ENCODE results near the gene PPM1H.

PPM1H gene

GRCh38 chr12:62878211-62878610 lies 56.7 kb downstream of the PPM1H start:
- Histone ChIP-seq H3K4me1 (ENCODE audit: control insufficient read depth in 2 of 2, insufficient read depth in 2 of 2, low read length in 2 of 2) (no peaks in the 10 kb centered on the region), H3K9ac (ENCODE audit: low read depth in 1 of 2, low read length in 2 of 2) (no peak overlapping the region), H3K27ac (ENCODE audit: low read depth in 2 of 2, low read length in 2 of 2) (no peak overlapping the region), H3K36me3 (ENCODE audit: control insufficient read depth in 2 of 2, insufficient read depth in 2 of 2, low read length in 2 of 2) (no peaks in the 10 kb centered on the region), H3K9me3 (ENCODE audit: control insufficient read depth in 2 of 2, low read length in 2 of 2) (no peaks in the 10 kb centered on the region), H3K27me3 (ENCODE audit: control insufficient read depth in 2 of 2, insufficient read depth in 2 of 2, low read length in 2 of 2) (no peaks in the 10 kb centered on the region), H3K4me3 (ENCODE audit: low read length in 2 of 2) (no peak overlapping the region)

- Histone ChIP-seq H3K4me1 (ENCODE audit: control insufficient read depth in 2 of 2, insufficient read depth in 2 of 2, low read length in 2 of 2) (no peaks in the 10 kb centered on the region), H3K27ac (ENCODE audit: low read depth in 2 of 2, low read length in 2 of 2) (no peak overlapping the region), H3K9ac (ENCODE audit: low read depth in 1 of 2, low read length in 2 of 2) (no peak overlapping the region), H3K36me3 (ENCODE audit: control insufficient read depth in 2 of 2, insufficient read depth in 2 of 2, low read length in 2 of 2) (no peaks in the 10 kb centered on the region), H3K27me3 (ENCODE audit: control insufficient read depth in 2 of 2, insufficient read depth in 2 of 2, low read length in 2 of 2) (no peaks in the 10 kb centered on the region), H3K4me3 (ENCODE audit: low read length in 2 of 2) (no peak overlapping the region), H3K9me3 (ENCODE audit: control insufficient read depth in 2 of 2, low read length in 2 of 2) (no peaks in the 10 kb centered on the region)
Measured at GRCh38 chr12:62876938-62877548, 57.9 kb downstream of the PPM1H start.

DNA sequence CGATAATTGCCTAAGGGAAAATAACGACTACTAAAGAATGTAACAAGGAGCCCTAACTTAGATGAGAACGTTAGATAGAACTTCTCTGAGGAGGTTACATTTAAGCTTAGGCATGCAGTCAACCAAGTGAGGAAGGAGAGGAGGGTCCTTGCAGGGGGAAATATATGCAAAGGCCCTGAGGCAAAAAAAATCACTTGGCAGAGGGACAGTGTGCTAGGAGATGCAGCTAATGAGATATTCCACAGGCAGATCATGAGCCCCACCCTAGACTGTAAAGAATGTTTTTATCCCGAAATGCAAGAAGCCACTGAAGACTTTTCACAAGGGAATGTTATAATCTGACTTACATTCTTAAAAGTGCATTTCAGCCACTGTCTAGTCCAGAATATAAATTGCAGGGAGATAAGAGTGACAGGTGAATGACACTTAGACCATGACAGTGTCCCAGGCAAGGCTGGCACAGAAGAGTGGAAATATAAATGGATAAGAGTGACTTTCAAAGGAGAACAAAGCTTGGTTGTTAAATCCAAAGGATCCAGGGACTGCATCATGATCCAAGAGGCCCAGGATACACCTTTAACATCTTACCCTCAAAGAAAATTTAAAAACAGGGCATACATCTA lies 61.0 kb downstream of the PPM1H start:
- H3K27me3 ChIP-seq (ENCODE audit: control insufficient read depth in 2 of 2, insufficient read depth in 2 of 2, low read length in 2 of 2) = no peaks in the 10 kb centered on the region
- no peak overlapping the region for H3K9ac ChIP-seq (ENCODE audit: low read depth in 1 of 2, low read length in 2 of 2)
- H3K36me3 ChIP-seq (ENCODE audit: control insufficient read depth in 2 of 2, insufficient read depth in 2 of 2, low read length in 2 of 2) = no peaks in the 10 kb centered on the region
- no peaks in the 10 kb centered on the region for H3K4me1 ChIP-seq (ENCODE audit: control insufficient read depth in 2 of 2, insufficient read depth in 2 of 2, low read length in 2 of 2)
- no peaks in the 10 kb centered on the region for H3K9me3 ChIP-seq (ENCODE audit: control insufficient read depth in 2 of 2, low read length in 2 of 2)
- H3K4me3 ChIP-seq (ENCODE audit: low read length in 2 of 2) = no peak overlapping the region
- H3K27ac ChIP-seq (ENCODE audit: low read depth in 2 of 2, low read length in 2 of 2) = no peak overlapping the region

- Histone ChIP-seq H3K36me3 (ENCODE audit: control insufficient read depth in 2 of 2, insufficient read depth in 2 of 2, low read length in 2 of 2) (no peaks in the 10 kb centered on the region), H3K9ac (ENCODE audit: low read depth in 1 of 2, low read length in 2 of 2) (no peak overlapping the region), H3K9me3 (ENCODE audit: control insufficient read depth in 2 of 2, low read length in 2 of 2) (no peaks in the 10 kb centered on the region), H3K4me3 (ENCODE audit: low read length in 2 of 2) (no peak overlapping the region), H3K27me3 (ENCODE audit: control insufficient read depth in 2 of 2, insufficient read depth in 2 of 2, low read length in 2 of 2) (no peaks in the 10 kb centered on the region), H3K27ac (ENCODE audit: low read depth in 2 of 2, low read length in 2 of 2) (no peak overlapping the region), H3K4me1 (ENCODE audit: control insufficient read depth in 2 of 2, insufficient read depth in 2 of 2, low read length in 2 of 2) (no peaks in the 10 kb centered on the region)
Measured at GRCh38 chr12:62873116-62873825, 61.7 kb downstream of the PPM1H start.

GRCh38 chr12:62868820-62869219 lies 66.1 kb downstream of the PPM1H start:
- no peaks in the 10 kb centered on the region for H3K9me3 ChIP-seq (ENCODE audit: control insufficient read depth in 2 of 2, low read length in 2 of 2)
- no peak overlapping the region for H3K9ac ChIP-seq (ENCODE audit: low read depth in 1 of 2, low read length in 2 of 2)
- H3K36me3 ChIP-seq (ENCODE audit: control insufficient read depth in 2 of 2, insufficient read depth in 2 of 2, low read length in 2 of 2) = no peaks in the 10 kb centered on the region
- H3K4me3 ChIP-seq (ENCODE audit: low read length in 2 of 2) = no peak overlapping the region
- no peaks in the 10 kb centered on the region for H3K4me1 ChIP-seq (ENCODE audit: control insufficient read depth in 2 of 2, insufficient read depth in 2 of 2, low read length in 2 of 2)
- no peak overlapping the region for H3K27ac ChIP-seq (ENCODE audit: low read depth in 2 of 2, low read length in 2 of 2)
- no peaks in the 10 kb centered on the region for H3K27me3 ChIP-seq (ENCODE audit: control insufficient read depth in 2 of 2, insufficient read depth in 2 of 2, low read length in 2 of 2)

DNA sequence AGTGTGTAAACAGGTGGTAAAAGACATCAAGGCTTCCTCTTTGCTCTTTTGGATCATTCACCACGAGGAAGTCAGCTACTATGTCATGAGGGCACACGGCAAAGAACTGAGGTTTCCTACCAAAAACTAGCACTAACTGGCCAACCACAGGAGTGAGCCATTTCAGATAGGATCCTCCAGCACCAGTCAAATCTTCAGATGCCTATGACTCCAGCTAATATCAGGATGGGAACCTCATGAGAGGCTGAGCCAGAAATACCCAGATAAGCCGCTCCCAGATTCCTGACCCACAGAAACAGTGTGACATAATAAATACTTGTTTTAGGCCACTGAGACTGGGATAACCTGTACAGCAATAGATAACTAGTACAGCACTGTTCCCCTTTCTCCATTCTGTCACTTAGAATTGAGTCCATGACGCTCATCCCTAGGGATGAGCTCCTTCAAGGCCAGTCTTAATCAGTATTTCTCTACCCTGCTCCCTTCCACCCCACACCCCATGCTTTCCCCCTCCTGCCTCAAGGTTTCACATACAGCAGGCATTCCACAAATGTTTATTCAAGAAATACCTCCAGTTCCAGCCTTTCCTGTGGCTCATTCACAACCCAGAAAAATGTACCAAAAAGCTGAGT lies 68.4 kb downstream of the PPM1H start:
- no peak overlapping the region for H3K4me3 ChIP-seq (ENCODE audit: low read length in 2 of 2)
- no peaks in the 10 kb centered on the region for H3K9me3 ChIP-seq (ENCODE audit: control insufficient read depth in 2 of 2, low read length in 2 of 2)
- no peaks in the 10 kb centered on the region for H3K27me3 ChIP-seq (ENCODE audit: control insufficient read depth in 2 of 2, insufficient read depth in 2 of 2, low read length in 2 of 2)
- no peak overlapping the region for H3K9ac ChIP-seq (ENCODE audit: low read depth in 1 of 2, low read length in 2 of 2)
- H3K4me1 ChIP-seq (ENCODE audit: control insufficient read depth in 2 of 2, insufficient read depth in 2 of 2, low read length in 2 of 2) = no peaks in the 10 kb centered on the region
- no peak overlapping the region for H3K27ac ChIP-seq (ENCODE audit: low read depth in 2 of 2, low read length in 2 of 2)
- no peaks in the 10 kb centered on the region for H3K36me3 ChIP-seq (ENCODE audit: control insufficient read depth in 2 of 2, insufficient read depth in 2 of 2, low read length in 2 of 2)

- Histone ChIP-seq H3K9ac (ENCODE audit: low read depth in 1 of 2, low read length in 2 of 2) (no peak overlapping the region), H3K36me3 (ENCODE audit: control insufficient read depth in 2 of 2, insufficient read depth in 2 of 2, low read length in 2 of 2) (no peaks in the 10 kb centered on the region), H3K27me3 (ENCODE audit: control insufficient read depth in 2 of 2, insufficient read depth in 2 of 2, low read length in 2 of 2) (no peaks in the 10 kb centered on the region), H3K4me1 (ENCODE audit: control insufficient read depth in 2 of 2, insufficient read depth in 2 of 2, low read length in 2 of 2) (no peaks in the 10 kb centered on the region), H3K9me3 (ENCODE audit: control insufficient read depth in 2 of 2, low read length in 2 of 2) (no peaks in the 10 kb centered on the region), H3K27ac (ENCODE audit: low read depth in 2 of 2, low read length in 2 of 2) (no peak overlapping the region), H3K4me3 (ENCODE audit: low read length in 2 of 2) (no peak overlapping the region)
Measured at GRCh38 chr12:62865937-62866336, 69.0 kb downstream of the PPM1H start.

GRCh38 chr12:62865065-62865464 lies 69.9 kb downstream of the PPM1H start:
- Histone ChIP-seq H3K4me1 (ENCODE audit: control insufficient read depth in 2 of 2, insufficient read depth in 2 of 2, low read length in 2 of 2) (no peaks in the 10 kb centered on the region), H3K9me3 (ENCODE audit: control insufficient read depth in 2 of 2, low read length in 2 of 2) (no peaks in the 10 kb centered on the region), H3K27me3 (ENCODE audit: control insufficient read depth in 2 of 2, insufficient read depth in 2 of 2, low read length in 2 of 2) (no peaks in the 10 kb centered on the region), H3K9ac (ENCODE audit: low read depth in 1 of 2, low read length in 2 of 2) (no peak overlapping the region), H3K4me3 (ENCODE audit: low read length in 2 of 2) (no peak overlapping the region), H3K27ac (ENCODE audit: low read depth in 2 of 2, low read length in 2 of 2) (no peak overlapping the region), H3K36me3 (ENCODE audit: control insufficient read depth in 2 of 2, insufficient read depth in 2 of 2, low read length in 2 of 2) (no peaks in the 10 kb centered on the region)

DNA sequence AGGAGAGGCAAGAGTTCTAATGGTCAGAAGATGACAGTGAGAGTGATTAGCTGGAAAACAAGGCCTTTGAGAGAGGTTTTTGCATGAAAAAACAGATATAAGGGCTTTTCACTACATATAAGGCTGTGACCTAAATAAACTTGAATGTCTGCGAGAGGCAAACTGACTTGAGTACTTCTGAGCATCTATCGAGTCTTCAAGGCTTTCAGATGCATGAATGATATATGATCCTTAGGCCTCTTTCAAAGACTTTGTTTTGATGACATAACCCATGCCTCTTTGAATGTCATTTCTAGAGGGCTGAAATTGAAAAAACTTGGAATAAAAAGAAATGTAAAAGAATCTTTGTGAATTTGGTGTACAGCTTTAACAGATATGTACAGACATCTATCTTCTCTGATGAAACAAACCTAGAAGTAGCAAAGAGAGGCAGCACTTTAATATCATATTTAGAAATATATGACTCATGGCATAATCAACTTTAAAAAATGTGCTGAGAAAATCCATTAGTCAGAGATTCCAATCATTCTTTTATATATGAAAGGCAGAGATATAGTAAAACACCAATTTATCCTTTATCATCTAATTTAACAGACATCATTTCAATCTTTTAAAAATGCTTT lies 72.6 kb downstream of the PPM1H start:
- Histone ChIP-seq H3K9me3 (ENCODE audit: control insufficient read depth in 2 of 2, low read length in 2 of 2) (no peaks in the 10 kb centered on the region), H3K4me3 (ENCODE audit: low read length in 2 of 2) (no peak overlapping the region), H3K27ac (ENCODE audit: low read depth in 2 of 2, low read length in 2 of 2) (no peak overlapping the region), H3K27me3 (ENCODE audit: control insufficient read depth in 2 of 2, insufficient read depth in 2 of 2, low read length in 2 of 2) (no peaks in the 10 kb centered on the region), H3K9ac (ENCODE audit: low read depth in 1 of 2, low read length in 2 of 2) (no peak overlapping the region), H3K36me3 (ENCODE audit: control insufficient read depth in 2 of 2, insufficient read depth in 2 of 2, low read length in 2 of 2) (no peaks in the 10 kb centered on the region), H3K4me1 (ENCODE audit: control insufficient read depth in 2 of 2, insufficient read depth in 2 of 2, low read length in 2 of 2) (no peaks in the 10 kb centered on the region)

DNA sequence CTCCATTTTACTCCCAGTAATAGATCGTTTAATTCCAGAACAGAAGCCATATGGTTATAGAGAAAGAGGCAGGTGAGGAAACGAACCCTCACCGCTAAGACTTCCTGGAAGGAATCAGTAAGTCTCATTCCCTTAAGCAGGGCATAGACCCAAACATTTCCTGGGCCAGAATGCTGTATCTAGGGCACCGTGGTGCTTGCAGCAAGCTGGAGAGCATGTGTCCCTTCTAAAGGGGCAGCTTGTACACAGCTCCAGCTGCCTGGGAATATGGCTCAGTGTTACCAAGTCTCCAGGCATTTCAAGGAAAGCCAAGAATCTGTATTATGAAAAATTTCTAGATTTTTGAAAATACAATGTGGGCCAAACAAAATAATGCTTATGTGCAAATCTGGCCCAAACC lies 73.4 kb downstream of the PPM1H start:
- Histone ChIP-seq H3K9ac (ENCODE audit: low read depth in 1 of 2, low read length in 2 of 2) (no peak overlapping the region), H3K27me3 (ENCODE audit: control insufficient read depth in 2 of 2, insufficient read depth in 2 of 2, low read length in 2 of 2) (no peaks in the 10 kb centered on the region), H3K4me3 (ENCODE audit: low read length in 2 of 2) (no peak overlapping the region), H3K36me3 (ENCODE audit: control insufficient read depth in 2 of 2, insufficient read depth in 2 of 2, low read length in 2 of 2) (no peaks in the 10 kb centered on the region), H3K9me3 (ENCODE audit: control insufficient read depth in 2 of 2, low read length in 2 of 2) (no peaks in the 10 kb centered on the region), H3K27ac (ENCODE audit: low read depth in 2 of 2, low read length in 2 of 2) (no peak overlapping the region), H3K4me1 (ENCODE audit: control insufficient read depth in 2 of 2, insufficient read depth in 2 of 2, low read length in 2 of 2) (no peaks in the 10 kb centered on the region)
